MG63 (cell line): Measurements from ENCODE around the gene MT1G. TPM values are rescaled to one million over a fixed set of nuclear protein-coding genes. Genes with fewer than 3 reads are reported as not detected.
"Not testable (repeated sequence)": the region's sequence is repeated elsewhere in the genome, so short reads cannot be mapped to it uniquely, and the experiment has no call there.

Experiments
- DNase-seq: peaks from one replicate; pipeline ENCODE4 v3.0.0-alpha.2; 2020
- H3K27me3 ChIP-seq: fragments of 250-450 bp; sonication (Bioruptor Pico); 2 replicates; pipeline ENCODE4 v1.5.1; 2020; ENCODE audit warnings: mild to moderate bottlenecking, moderate library complexity
- H3K36me3 ChIP-seq: fragments of 250-450 bp; sonication (Bioruptor Pico); 2 replicates; pipeline ENCODE4 v1.5.1; 2020; ENCODE audit warnings: mild to moderate bottlenecking, moderate library complexity
- H3K4me3 ChIP-seq: fragments of 250-450 bp; sonication (Bioruptor Pico); 2 replicates; pipeline ENCODE4 v1.5.1; 2020; ENCODE audit warnings: mild to moderate bottlenecking, moderate library complexity
- H3K9me3 ChIP-seq: fragments of 250-450 bp; sonication (Bioruptor Pico); 2 replicates; pipeline ENCODE4 v1.5.1; 2020; ENCODE audit warnings: mild to moderate bottlenecking, moderate library complexity
- total RNA-seq: library from RNA; depleted of rRNA; stranded (reverse); fragments of >200 nt; shearing (Covaris generic); gene quantifications from 2 replicates; pipeline ENCODE4 v1.2.3, GENCODE V29; 2014; ENCODE audit warnings: low replicate concordance

Gene MT1G
- total RNA-seq, 1 experiment from 2014 or later: not detected

GRCh38 chr16:56672761-56673536, 5.1 kb upstream of the MT1G start:
- H3K36me3 ChIP-seq: no peaks in the 10 kb centered on the region
- H3K9me3 ChIP-seq: no peaks in the 10 kb centered on the region
- DNase-seq: peak; percentile 37
- no peak overlapping the region for H3K4me3 ChIP-seq
- no peaks in the 10 kb centered on the region for H3K27me3 ChIP-seq

- not testable (repeated sequence) for H3K27me3 ChIP-seq, DNase-seq, H3K4me3 ChIP-seq, H3K9me3 ChIP-seq, H3K36me3 ChIP-seq
These were observed 4.3 kb upstream of the MT1G start for GRCh38 chr16:56672171-56672570.

- not testable (repeated sequence) for H3K9me3 ChIP-seq, H3K4me3 ChIP-seq, H3K36me3 ChIP-seq, H3K27me3 ChIP-seq
- peak; percentile 74 for DNase-seq
These were observed 3.8 kb upstream of the MT1G start for GRCh38 chr16:56671691-56672090.

- H3K4me3 ChIP-seq: no peak overlapping the region
- no peaks in the 10 kb centered on the region; the same call in 1 of the 2 replicates for H3K27me3 ChIP-seq
- no peaks in the 10 kb centered on the region for H3K36me3 ChIP-seq
- DNase-seq: no peak
- no peaks in the 10 kb centered on the region for H3K9me3 ChIP-seq
These were observed 2.7 kb upstream of the MT1G start for GRCh38 chr16:56670620-56670934.

DNA sequence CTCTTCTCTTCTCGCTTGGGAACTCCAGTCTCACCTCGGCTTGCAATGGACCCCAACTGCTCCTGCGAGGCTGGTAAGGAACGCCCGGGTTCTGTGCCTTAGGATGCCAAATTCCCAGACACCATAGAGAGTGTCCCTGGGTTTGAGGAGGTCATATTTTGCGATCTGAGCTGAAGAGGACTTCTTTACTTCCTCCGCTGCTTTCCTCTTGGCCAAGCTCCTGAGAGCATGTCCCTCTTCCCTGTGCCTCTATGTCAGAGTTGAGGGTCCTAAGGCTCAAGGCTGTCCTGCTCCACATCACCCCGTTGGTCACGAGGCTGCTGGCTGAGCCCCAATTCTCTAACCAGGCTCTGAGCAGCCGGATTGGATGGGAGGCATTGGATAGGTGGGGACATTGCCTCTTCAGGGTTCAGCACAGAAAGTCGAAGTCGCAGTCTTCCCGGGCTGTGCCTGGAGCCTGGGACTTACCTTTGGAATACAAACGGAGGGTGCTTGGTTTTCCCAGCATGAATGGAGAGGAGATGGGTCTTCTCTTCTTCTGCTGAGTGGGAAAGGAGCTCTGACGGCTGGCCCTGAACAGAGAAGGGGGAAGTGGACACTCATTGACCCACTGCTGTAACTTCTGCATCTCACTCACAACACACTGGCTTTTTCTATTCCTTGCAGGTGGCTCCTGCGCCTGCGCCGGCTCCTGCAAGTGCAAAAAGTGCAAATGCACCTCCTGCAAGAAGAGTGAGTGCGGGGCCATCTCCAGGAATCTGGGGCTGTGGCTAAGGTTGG, 2.2 kb upstream of the MT1G start:
- H3K27me3 ChIP-seq: no peaks in the 10 kb centered on the region; the same call in 1 of the 2 replicates
- no peak for DNase-seq
- H3K4me3 ChIP-seq: no peak overlapping the region

GRCh38 chr16:56669005-56669839, 1.4 kb upstream of the MT1G start, which contains the start of gene MT1H:
TSS of gene MT1H (plus strand) at chr16:56669814. CDS start at chr16:56669885, 71 bp downstream.
- Histone ChIP-seq H3K4me3 (no peak within 1 kb of the TSS), H3K27me3 (no peaks in the 10 kb centered on the region; the same call in 1 of the 2 replicates), H3K9me3 (no peaks in the 10 kb centered on the region), H3K36me3 (no peaks in the 10 kb centered on the region)
- DNase-seq: no peak

More for the DNA sequence above, 2.2 kb upstream of the MT1G start:
- Histone ChIP-seq H3K36me3 (no peaks in the 10 kb centered on the region), H3K9me3 (no peaks in the 10 kb centered on the region)

DNA sequence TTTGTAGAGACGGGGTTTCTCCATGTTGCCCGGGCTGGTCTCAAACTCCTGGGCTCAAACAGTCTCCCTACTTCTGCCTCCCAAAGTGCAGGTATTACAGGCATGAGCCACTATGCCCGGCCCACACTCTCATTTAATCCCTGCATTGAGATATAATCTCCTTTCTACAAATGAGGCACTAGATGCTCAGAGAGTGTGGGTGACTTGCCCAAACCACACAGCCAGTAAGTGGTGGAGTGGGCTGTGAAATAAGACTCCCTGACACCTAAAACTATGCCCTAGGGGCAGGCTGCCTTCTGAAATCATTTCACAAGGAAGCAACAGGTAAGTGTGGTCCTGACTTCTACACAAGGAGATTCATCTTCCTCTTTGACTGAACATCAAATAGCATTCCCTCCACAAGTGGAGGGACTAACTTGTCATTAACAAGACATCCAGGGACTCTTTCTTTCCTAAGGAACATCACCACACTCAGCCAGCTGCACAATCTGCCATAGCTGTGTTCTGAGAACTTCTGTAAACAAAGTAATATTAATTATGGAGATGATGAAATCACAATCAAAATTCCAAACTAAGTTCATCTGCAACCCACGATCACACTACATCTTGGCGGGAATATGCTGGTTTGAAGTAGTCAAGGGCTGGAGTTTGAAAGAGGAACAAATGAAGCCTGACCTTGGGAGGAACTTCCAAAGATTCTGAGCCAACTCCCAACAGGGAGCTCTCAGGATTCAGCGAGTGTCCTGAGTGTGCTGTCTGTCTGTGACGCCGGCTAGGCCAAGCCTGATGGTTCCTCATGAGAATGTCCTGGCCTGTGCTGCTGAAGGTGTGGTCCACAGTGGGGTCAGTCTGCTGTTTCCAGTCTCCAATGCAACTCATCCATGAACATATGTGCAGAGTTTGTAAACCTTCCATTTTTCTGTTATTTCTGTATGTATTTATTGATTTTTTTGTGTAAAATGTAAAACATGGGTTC, 2.3 kb downstream of the MT1G start:
- not testable (repeated sequence) for H3K4me3 ChIP-seq, H3K36me3 ChIP-seq, DNase-seq, H3K9me3 ChIP-seq, H3K27me3 ChIP-seq

- Histone ChIP-seq H3K4me3 (no peak overlapping the region), H3K9me3 (no peaks in the 10 kb centered on the region), H3K27me3 (no peaks in the 10 kb centered on the region; the same call in 1 of the 2 replicates), H3K36me3 (no peaks in the 10 kb centered on the region)
- no peak for DNase-seq
These were observed 3.4 kb downstream of the MT1G start for GRCh38 chr16:56664506-56664905.

DNA sequence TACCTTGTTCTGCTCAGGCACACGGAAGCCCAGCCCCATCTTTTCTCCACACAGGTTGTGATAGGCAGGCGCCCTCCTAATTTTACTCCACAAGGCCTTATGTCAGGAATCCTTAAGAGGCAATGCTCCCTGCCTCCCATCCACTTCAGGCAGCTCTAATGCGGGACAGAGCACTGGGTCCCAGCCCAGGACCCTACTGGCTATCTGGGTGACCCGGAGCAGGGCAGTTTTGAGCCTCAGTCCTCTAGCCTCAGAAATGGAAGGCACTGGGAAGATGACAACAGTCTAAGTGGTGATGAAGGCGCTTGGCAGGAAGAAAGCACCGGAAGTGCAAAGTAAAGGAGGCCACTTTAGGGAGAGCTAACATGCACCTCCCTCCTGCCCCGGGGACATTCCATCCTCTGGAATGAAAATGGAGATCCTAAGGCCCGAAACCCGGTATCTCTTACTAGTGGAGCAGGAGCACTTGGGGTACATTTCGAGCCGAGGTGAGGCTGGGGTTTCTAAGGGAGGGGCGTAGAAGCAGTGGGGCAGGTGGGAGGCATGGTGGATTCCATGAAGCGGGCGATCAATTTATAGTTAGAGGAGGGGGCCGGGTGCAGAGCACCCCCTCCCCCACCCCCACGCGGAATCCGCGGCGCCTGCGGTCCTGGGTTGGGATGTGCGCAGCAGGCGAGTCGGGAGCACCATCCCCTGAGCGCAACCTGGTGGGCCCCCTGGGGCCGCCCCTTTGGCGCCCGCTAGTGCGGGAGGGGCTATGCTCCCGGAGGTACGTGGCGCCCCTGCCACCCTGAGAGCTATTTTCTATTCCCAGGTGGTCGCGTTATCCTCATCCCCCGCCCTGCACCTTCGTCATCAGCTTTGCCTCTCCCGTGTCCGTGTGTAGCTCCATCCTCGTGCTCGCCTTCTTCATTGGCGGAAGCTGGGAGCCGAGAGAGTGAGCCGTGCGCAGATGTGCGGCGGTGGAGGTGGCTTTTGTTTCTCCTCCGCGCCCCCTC, 5.2 kb downstream of the MT1G start:
- DNase-seq: no peak
- H3K36me3 ChIP-seq: no peaks in the 10 kb centered on the region
- no peaks in the 10 kb centered on the region for H3K9me3 ChIP-seq
- peaks cover 6% of the 10 kb centered on the region; the same call in 1 of the 2 replicates for H3K27me3 ChIP-seq
- no peak overlapping the region for H3K4me3 ChIP-seq

DNA sequence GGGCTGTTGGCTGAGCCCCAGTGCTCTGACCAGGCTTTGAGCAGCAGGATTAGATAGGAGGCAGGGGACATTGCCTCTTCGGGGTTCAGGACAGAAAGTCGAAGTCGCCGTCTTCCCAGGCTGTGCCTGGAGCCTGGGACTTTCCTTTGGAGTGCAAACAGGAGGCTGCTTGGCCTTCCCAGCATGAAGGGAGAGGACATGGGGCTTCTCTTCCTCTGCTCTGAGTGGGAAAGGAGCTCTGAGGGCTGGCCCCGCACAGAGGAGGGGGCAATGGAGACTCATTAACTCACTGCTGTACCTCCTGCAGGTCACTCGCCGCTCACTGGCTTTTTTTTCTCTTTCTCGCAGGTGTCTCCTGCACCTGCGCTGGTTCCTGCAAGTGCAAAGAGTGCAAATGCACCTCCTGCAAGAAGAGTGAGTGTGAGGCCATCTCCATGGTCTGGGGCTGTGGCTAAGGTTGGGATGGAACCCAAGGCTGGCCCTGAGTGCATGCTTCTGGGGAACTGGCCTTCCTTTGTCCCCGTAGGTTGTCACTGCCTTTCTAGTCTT, 9.5 kb downstream of the MT1G start:
- H3K9me3 ChIP-seq: no peaks in the 10 kb centered on the region

DNA sequence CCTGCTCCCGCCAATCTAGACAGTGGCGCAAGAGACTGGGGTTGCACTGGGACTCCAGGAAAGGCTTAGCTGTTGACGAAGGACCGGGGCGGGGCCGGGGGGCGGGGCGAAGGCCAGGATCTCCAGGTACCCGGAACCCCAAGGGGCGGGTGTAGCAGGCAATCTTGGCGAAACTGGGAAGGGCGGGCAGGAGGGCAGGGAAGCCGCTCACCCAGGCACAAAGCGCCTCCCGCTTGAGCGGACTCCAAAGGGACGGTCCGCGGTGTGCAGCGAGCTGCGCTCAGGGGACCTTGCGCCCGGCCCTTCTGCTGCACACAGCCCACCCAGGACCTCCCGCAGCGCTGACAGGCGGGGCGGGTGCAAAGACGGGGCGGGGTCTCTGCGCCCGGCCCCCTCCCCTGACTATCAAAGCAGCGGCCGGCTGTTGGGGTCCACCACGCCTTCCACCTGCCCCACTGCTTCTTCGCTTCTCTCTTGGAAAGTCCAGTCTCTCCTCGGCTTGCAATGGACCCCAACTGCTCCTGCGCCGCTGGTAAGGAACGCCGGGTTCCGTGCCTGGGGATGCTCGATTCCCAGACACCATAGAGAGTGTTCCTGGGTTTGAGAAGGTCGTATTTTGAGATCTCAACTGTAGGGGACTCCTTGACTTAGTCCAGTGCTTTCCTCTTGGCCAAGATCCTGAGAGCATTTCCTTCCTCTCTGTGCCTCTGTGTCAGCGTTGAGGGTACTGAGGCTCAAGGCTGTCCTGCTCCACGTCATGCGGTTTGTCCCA, 10.1 kb downstream of the MT1G start, which contains the start of gene MT1F:
MT1F (plus strand) TSS at position 405 of the 772 bp plus-strand sequence; CDS start at position 505, 100 bp downstream.
- no peaks in the 10 kb centered on the region for H3K36me3 ChIP-seq
- no peak for DNase-seq
- H3K27me3 ChIP-seq: peaks cover 6% of the 10 kb centered on the region; the same call in 1 of the 2 replicates
- no peaks in the 10 kb centered on the region for H3K9me3 ChIP-seq
- H3K4me3 ChIP-seq: no peak within 1 kb of the TSS

More for the DNA sequence above, 9.5 kb downstream of the MT1G start:
- no peak for DNase-seq
- H3K36me3 ChIP-seq: no peaks in the 10 kb centered on the region
- peaks cover 6% of the 10 kb centered on the region; the same call in 1 of the 2 replicates for H3K27me3 ChIP-seq
- no peak overlapping the region for H3K4me3 ChIP-seq

GRCh38 chr16:56653218-56653617, 14.6 kb downstream of the MT1G start:
- no peak overlapping the region for H3K4me3 ChIP-seq
- H3K27me3 ChIP-seq: peaks cover 5% of the 10 kb centered on the region; the same call in 1 of the 2 replicates
- DNase-seq: no peak
- H3K36me3 ChIP-seq: no peaks in the 10 kb centered on the region
- H3K9me3 ChIP-seq: no peaks in the 10 kb centered on the region

- no peaks in the 10 kb centered on the region for H3K27me3 ChIP-seq
- no peaks in the 10 kb centered on the region for H3K9me3 ChIP-seq
- no peak for DNase-seq
- H3K4me3 ChIP-seq: no peak overlapping the region
- H3K36me3 ChIP-seq: no peaks in the 10 kb centered on the region
These were observed 15.3 kb downstream of the MT1G start for GRCh38 chr16:56652600-56652999.

GRCh38 chr16:56651586-56651985, 16.3 kb downstream of the MT1G start, which contains the start of gene MT1B:
TSS of gene MT1B (plus strand) at chr16:56651886. CDS start at chr16:56651954, 68 bp downstream.
- no peak within 1 kb of the TSS for H3K4me3 ChIP-seq
- H3K9me3 ChIP-seq: no peaks in the 10 kb centered on the region
- H3K36me3 ChIP-seq: no peaks in the 10 kb centered on the region
- DNase-seq: no peak
- H3K27me3 ChIP-seq: no peaks in the 10 kb centered on the region
